Endodermal cell (in vitro differentiated cells): ENCODE measurements around the gene MED13L. TPM values are rescaled to one million over a fixed set of nuclear protein-coding genes. Genes with fewer than 3 reads are reported as not detected.

Experiments used
- DNase-seq: peaks from one replicate; pipeline ENCODE4 v3.0.0-alpha.2; 2017
- H3K27ac ChIP-seq: 2 replicates; pipeline ENCODE4 v1.5.1; 2013; ENCODE audit warnings: mild to moderate bottlenecking, low read depth, low read length, moderate library complexity
- H3K27me3 ChIP-seq: 2 replicates; pipeline ENCODE4 v1.6.1; 2013; ENCODE audit warnings: mild to moderate bottlenecking, low read length, moderate library complexity; ENCODE audit not compliant: insufficient read depth, control insufficient read depth, poor library complexity, severe bottlenecking
- H3K36me3 ChIP-seq: 2 replicates; pipeline ENCODE4 v1.7.0; 2013; ENCODE audit warnings: mild to moderate bottlenecking, low read length, moderate library complexity; ENCODE audit not compliant: control insufficient read depth, insufficient read depth
- H3K4me1 ChIP-seq: one replicate; pipeline ENCODE4 v1.7.0; 2013; ENCODE audit warnings: low read length; ENCODE audit not compliant: control insufficient read depth, insufficient read depth
- H3K4me3 ChIP-seq: 2 replicates; pipeline ENCODE4 v1.5.1; 2013; ENCODE audit warnings: mild to moderate bottlenecking, low read length, moderate library complexity
- H3K9ac ChIP-seq: 2 replicates; pipeline ENCODE4 v1.6.1; 2013; ENCODE audit warnings: mild to moderate bottlenecking, low read length, moderate library complexity; ENCODE audit not compliant: poor library complexity, severe bottlenecking; ENCODE audit errors: extremely low read depth
- H3K9me3 ChIP-seq: 2 replicates; pipeline ENCODE4 v1.6.1; 2013; ENCODE audit warnings: mild to moderate bottlenecking, low read length, moderate library complexity; ENCODE audit not compliant: control insufficient read depth
- H3K27ac Mint-ChIP-seq: 2 replicates; pipeline ENCODE4 v1.8.0; 2020; ENCODE audit warnings: mixed read lengths
- H3K27me3 Mint-ChIP-seq: 2 replicates; pipeline ENCODE4 v1.8.0; 2021; ENCODE audit warnings: mild to moderate bottlenecking, mixed read lengths; ENCODE audit not compliant: insufficient read depth
- H3K36me3 Mint-ChIP-seq: 2 replicates; pipeline ENCODE4 v1.8.0; 2020; ENCODE audit warnings: low read depth, mixed read lengths
- H3K4me1 Mint-ChIP-seq: 2 replicates; pipeline ENCODE4 v1.8.0; 2020; ENCODE audit warnings: mixed read lengths
- H3K4me3 Mint-ChIP-seq: 2 replicates; pipeline ENCODE4 v1.8.0; 2020; ENCODE audit warnings: mild to moderate bottlenecking, moderate library complexity, mixed read lengths
- H3K9me3 Mint-ChIP-seq: 2 replicates; pipeline ENCODE4 v1.8.0; 2020; ENCODE audit warnings: mild to moderate bottlenecking, mixed read lengths
- CTCF ChIP-seq: fragments of 200-600 bp; sonication (generic); conservative IDR thresholded peaks from 2 replicates; pipeline ENCODE4 v1.5.0; 2021; ENCODE audit warnings: antibody characterized with exemption, mild to moderate bottlenecking
- WGBS, 2 experiments: methylation state at CpG; one replicate each; pipeline versions ENCODE4 v1.1.5 to v1.1.7; 2013; ENCODE audit warnings: missing lambda C conversion rate in 2 of 2, mixed read lengths in 1 of 2; ENCODE audit not compliant: insufficient coverage in 1 of 2, insufficient read length in 1 of 2; 5-methylcytosine and 5-hydroxymethylcytosine counted together
- total RNA-seq, 2 donors: library from RNA; stranded (reverse); fragmentation: NEBNext Ultra II Directional in 1 of 2; extraction: Animal tissue kit (Norgen Biotek cat#: 25700) in 1 of 2; gene quantifications; 2 replicates in 1 of 2; 3 replicates in 1 of 2; pipeline ENCODE4 v1.2.1, GENCODE V29; 2021

The MED13L gene
- total RNA-seq, 2 donors from 2014 or later = 101 to 111 TPM

GRCh38 chr12:116263431-116263830 lies 14.1 kb downstream of the MED13L start:
- TF ChIP-seq CTCF = peak; percentile 20
- H3K27ac Mint-ChIP-seq = peak overlapping the region; percentile 63
- H3K4me1 Mint-ChIP-seq = peaks cover 20% of the 10 kb centered on the region
- Histone ChIP-seq H3K36me3 (no peaks in the 10 kb centered on the region), H3K4me3 (peak overlapping the region; percentile 7), H3K9ac (no peak overlapping the region), H3K27me3 (no peaks in the 10 kb centered on the region), H3K4me1 (peaks cover 13% of the 10 kb centered on the region), H3K9me3 (no peaks in the 10 kb centered on the region), H3K27ac (no peak overlapping the region)
- no peaks in the 10 kb centered on the region for H3K36me3 Mint-ChIP-seq
- no peak for DNase-seq
- no peaks in the 10 kb centered on the region for H3K27me3 Mint-ChIP-seq
- no peaks in the 10 kb centered on the region for H3K9me3 Mint-ChIP-seq
- H3K4me3 Mint-ChIP-seq = no peak overlapping the region
- WGBS, 2 experiments = 82% methylated on average over 1 of the region's 1 CpG; no CpG with 5 or more reads in 1 of the 2 experiments

GRCh38 chr12:116262741-116263140 lies 14.8 kb downstream of the MED13L start:
- Histone ChIP-seq H3K27me3 (no peaks in the 10 kb centered on the region), H3K27ac (no peak overlapping the region), H3K4me1 (peaks cover 13% of the 10 kb centered on the region), H3K4me3 (no peak overlapping the region), H3K36me3 (no peaks in the 10 kb centered on the region), H3K9ac (no peak overlapping the region), H3K9me3 (no peaks in the 10 kb centered on the region)
- Mint-ChIP-seq H3K36me3 (no peaks in the 10 kb centered on the region), H3K4me3 (no peak overlapping the region), H3K4me1 (peaks cover 22% of the 10 kb centered on the region), H3K27ac (no peak overlapping the region), H3K9me3 (no peaks in the 10 kb centered on the region), H3K27me3 (no peaks in the 10 kb centered on the region)
- no peak for TF ChIP-seq CTCF
- no peak for DNase-seq
- WGBS, 2 experiments = 93 to 98% methylated on average over 1 to 2 of the region's 2 CpGs

GRCh38 chr12:116261525-116262100 lies 15.9 kb downstream of the MED13L start:
- no peak for DNase-seq
- 82 to 85% methylated on average over 4 of the region's 4 CpGs for WGBS, 2 experiments
- Histone ChIP-seq H3K27ac (no peak overlapping the region), H3K9ac (no peak overlapping the region), H3K36me3 (no peaks in the 10 kb centered on the region), H3K4me3 (no peak overlapping the region), H3K9me3 (no peaks in the 10 kb centered on the region), H3K27me3 (no peaks in the 10 kb centered on the region), H3K4me1 (peaks cover 13% of the 10 kb centered on the region)
- no peaks in the 10 kb centered on the region for H3K9me3 Mint-ChIP-seq
- H3K27ac Mint-ChIP-seq = no peak overlapping the region
- H3K36me3 Mint-ChIP-seq = no peaks in the 10 kb centered on the region
- H3K4me1 Mint-ChIP-seq = peaks cover 27% of the 10 kb centered on the region
- no peak for TF ChIP-seq CTCF
- H3K27me3 Mint-ChIP-seq = no peaks in the 10 kb centered on the region
- H3K4me3 Mint-ChIP-seq = no peak overlapping the region
